ENCODE measurements around the gene PEX14.

- no peak for TF ChIP-seq POLR2AphosphoS5 (IDR thresholded peaks at IDR 0.05; ENCODE audit: low read depth, low read length)
- no peak for TF ChIP-seq CTCF (IDR thresholded peaks at IDR 0.05)
These were observed 114.3 kb downstream of the PEX14 start for GRCh38 chr1:10589074-10589473.

Measured in Panc1 (cell line).